HG02970 (cell line): ENCODE results near the gene UEVLD.
A peak's percentile ranks its signal among the peaks of the same experiment; 100 is the strongest.
"Not testable (repeated sequence)": the region's sequence is repeated elsewhere in the genome, so short reads cannot be mapped to it uniquely, and the experiment has no call there.

Experiments used
- ATAC-seq: cut with Tn5 transposase; IDR thresholded peaks from one replicate; pipeline ENCODE4 v1.9.1; 2021; ENCODE audit warnings: mild to moderate bottlenecking, moderate library complexity, moderate number of reproducible peaks; ENCODE audit not compliant: unreplicated experiment, low FRiP score

UEVLD gene

GRCh38 chr11:18588297-18589252, at the start of gene UEVLD:
TSS of gene UEVLD (minus strand) at chr11:18588734. CDS start at chr11:18588654, 80 bp downstream.
- ATAC-seq: peak; percentile 49

- peak; percentile 91 for ATAC-seq
Observed at GRCh38 chr11:18634140-18635032, 45.9 kb upstream of the UEVLD start, which contains the start of gene SPTY2D1. TSS of gene SPTY2D1 (minus strand) at chr11:18634342. CDS start at chr11:18634257, 85 bp downstream.

- peak; percentile 41 for ATAC-seq
Observed at GRCh38 chr11:18633256-18634139, 45.0 kb upstream of the UEVLD start.

DNA sequence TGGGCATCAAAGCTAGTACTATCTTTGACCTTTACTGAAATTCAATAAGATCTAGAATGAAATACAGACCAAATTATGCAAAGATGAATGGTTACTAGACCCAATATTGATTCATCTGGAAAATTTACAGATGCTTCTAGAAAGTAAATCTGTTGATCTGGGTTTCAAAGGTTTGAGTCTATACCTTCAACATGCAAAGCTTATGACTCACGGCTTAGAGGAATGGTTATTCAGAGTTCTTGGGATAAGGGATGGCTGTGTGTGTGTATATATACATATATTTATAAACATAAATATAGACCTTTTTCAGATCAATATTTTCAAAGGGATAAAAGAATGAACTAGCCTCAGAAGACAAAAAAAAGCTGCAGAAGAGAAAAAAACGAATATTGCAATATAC, 44.3 kb upstream of the UEVLD start:
- ATAC-seq: no peak

GRCh38 chr11:18624161-18624560, 35.6 kb upstream of the UEVLD start:
- no peak for ATAC-seq

- no peak for ATAC-seq
Observed at GRCh38 chr11:18623707-18624106, 35.2 kb upstream of the UEVLD start.

GRCh38 chr11:18618342-18619025, 29.9 kb upstream of the UEVLD start:
- ATAC-seq: no peak

GRCh38 chr11:18617688-18618341, 29.3 kb upstream of the UEVLD start:
- no peak for ATAC-seq

GRCh38 chr11:18615628-18616392, 27.3 kb upstream of the UEVLD start:
- ATAC-seq: peak; percentile 62

GRCh38 chr11:18614667-18615066, 26.1 kb upstream of the UEVLD start:
- ATAC-seq: no peak

DNA sequence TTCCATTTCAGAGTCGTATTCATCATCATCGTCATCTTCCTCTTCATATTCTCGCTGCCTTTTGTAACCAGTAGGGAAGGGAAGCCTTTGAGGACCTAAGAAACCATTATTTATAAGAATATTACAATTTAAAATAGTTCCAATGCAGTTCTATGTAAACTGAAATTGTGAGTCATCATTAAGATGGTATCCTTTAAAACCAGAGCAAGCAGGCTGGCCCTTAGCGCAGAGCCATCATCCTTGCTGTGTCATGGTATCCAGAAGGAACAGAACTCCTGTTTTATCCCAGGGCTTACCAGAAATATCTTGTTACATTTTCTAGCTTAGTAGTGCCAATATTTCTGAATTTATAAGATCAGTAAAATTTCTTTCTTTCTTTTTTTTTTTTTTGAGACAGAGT, 23.9 kb upstream of the UEVLD start:
- no peak for ATAC-seq

GRCh38 chr11:18611196-18611595, 22.7 kb upstream of the UEVLD start:
- no peak for ATAC-seq

- ATAC-seq: no peak
Observed at GRCh38 chr11:18608376-18608775, 19.8 kb upstream of the UEVLD start.

DNA sequence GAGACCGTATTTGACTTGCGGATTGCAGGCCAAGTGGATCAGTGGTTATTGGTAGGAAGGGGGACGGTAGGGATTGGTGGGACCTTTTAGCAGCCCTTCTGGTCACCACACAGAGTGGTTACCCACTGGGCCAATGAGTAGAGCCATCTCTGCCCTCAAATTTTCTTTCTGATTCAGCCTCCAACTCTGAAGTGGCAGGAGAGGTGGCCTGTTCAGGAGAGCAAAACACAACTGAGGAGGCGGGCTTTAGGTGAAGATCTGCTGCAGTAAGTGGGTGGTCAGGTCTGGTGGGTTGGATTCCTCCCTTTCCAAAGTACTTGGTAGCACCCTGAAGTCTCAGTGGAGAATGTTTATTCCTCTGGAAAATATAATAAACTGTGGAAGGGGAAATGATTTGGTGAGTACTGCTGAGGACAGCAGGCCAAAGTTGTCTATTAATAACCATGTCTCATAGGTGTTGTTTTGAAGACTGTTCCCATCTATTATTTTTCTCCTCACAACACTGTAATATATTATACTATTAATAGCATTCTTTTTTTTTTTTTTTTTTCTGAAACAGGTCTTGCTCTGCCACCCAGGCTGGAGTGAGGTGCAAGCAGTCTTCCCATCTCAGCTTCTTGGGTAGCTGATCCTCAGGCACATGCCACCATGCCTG, 12.5 kb upstream of the UEVLD start:
- no peak for ATAC-seq

DNA sequence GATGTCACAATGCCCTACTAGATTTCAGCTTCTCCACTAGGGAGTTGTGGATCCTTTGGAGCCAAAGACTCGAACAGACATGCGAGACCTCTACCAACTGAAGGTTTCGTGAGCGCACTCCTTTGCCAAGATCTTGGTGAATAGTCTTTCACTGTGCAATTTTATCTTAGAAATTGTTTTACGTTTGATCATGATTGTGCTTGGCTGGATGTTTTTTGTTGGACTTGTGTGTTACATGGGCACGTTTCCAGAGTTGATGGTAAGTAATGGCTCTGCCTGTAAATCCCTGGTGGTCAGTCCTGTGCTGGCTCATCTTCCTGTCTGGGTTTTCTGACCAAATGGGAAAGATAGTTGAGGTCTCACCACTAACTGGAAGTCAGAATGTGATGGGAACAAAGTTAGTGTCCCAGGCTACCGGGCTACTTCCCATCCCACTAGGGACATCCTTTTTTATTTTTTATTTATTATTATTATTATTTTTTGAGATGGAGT, 11.3 kb upstream of the UEVLD start, which contains the start of gene MISFA:
Gene MISFA, plus strand, starts transcription at position 51 of the 492 bp plus-strand sequence. Its CDS starts 140 bp downstream, at position 191.
- no peak for ATAC-seq

- ATAC-seq: no peak
Observed at GRCh38 chr11:18594999-18595749, 6.6 kb upstream of the UEVLD start.

GRCh38 chr11:18594088-18594487, 5.6 kb upstream of the UEVLD start:
- ATAC-seq: not testable (repeated sequence)
